SK-N-SH (cell line): ENCODE measurements around the gene NIPA2. TPM values are rescaled to one million over a fixed set of nuclear protein-coding genes. Genes with fewer than 3 reads are reported as not detected.

Source experiments
- CTCF ChIA-PET: fragments of 300-600, 350-600 bp; formaldehyde crosslinking; extraction: SDS; loops from one replicate; lab custom pipeline; 2021; lab: Yijun Ruan, JAX
- POLR2A ChIA-PET: fragments of 350-600 bp; sonication (Branson Sonifier 250); formaldehyde crosslinking; extraction: SDS; loops from one replicate; lab custom pipeline; 2020; ENCODE audit warnings: antibody characterized with exemption, inconsistent platforms; lab: Yijun Ruan, JAX
- DNase-seq: peaks from one replicate; pipeline ENCODE4 v3.0.0; 2012
- H2AFZ ChIP-seq: fragments of 200-600 bp; sonication (generic); 2 replicates; pipeline ENCODE4 v1.8.1; 2016; ENCODE audit warnings: antibody characterized with exemption, mild to moderate bottlenecking, low read depth
- H3F3A ChIP-seq: fragments of 200-600 bp; sonication (generic); replicated peaks from 2 replicates; pipeline ENCODE3; 2016; ENCODE audit warnings: antibody characterized with exemption, mild to moderate bottlenecking; ENCODE audit not compliant: insufficient read depth
- H3K27ac ChIP-seq, 2 experiments: fragments of 200-500 bp in 1 of 2; fragments of 200-600 bp in 1 of 2; sonication (Bioruptor generic) in 1 of 2; sonication (generic), shearing (Covaris generic) in 1 of 2; 2 replicates each; pipeline versions ENCODE4 v1.5.1 to v1.6.1; 2014 to 2016; ENCODE audit warnings: low read depth in 2 of 2, inconsistent platforms in 1 of 2, low read length in 1 of 2, mild to moderate bottlenecking in 1 of 2, mixed read lengths in 1 of 2
- H3K27me3 ChIP-seq: fragments of 200-600 bp; sonication (generic), shearing (Covaris generic); 2 replicates; pipeline ENCODE4 v1.6.1; 2016; ENCODE audit warnings: mixed run types; ENCODE audit not compliant: insufficient read depth
- H3K36me3 ChIP-seq, 2 experiments: fragments of 200-500 bp in 1 of 2; fragments of 200-600 bp in 1 of 2; sonication (Bioruptor generic) in 1 of 2; sonication (generic) in 1 of 2; replicated peaks in 1 of 2; 2 replicates each; pipeline versions ENCODE3 to v1.5.1; 2014 to 2016; ENCODE audit warnings: low read length in 1 of 2, mild to moderate bottlenecking in 1 of 2; ENCODE audit not compliant: insufficient read depth in 2 of 2, control insufficient read depth in 1 of 2
- H3K4me1 ChIP-seq, 2 experiments: fragments of 200-500 bp in 1 of 2; fragments of 200-600 bp in 1 of 2; sonication (Bioruptor generic) in 1 of 2; sonication (generic), shearing (Covaris generic) in 1 of 2; 2 replicates each; pipeline versions ENCODE4 v1.5.1 to v1.6.1; 2014 to 2016; ENCODE audit warnings: low read depth in 1 of 2, low read length in 1 of 2, mixed run types in 1 of 2; ENCODE audit not compliant: insufficient read depth in 2 of 2, control insufficient read depth in 1 of 2
- H3K4me2 ChIP-seq: fragments of 200-600 bp; sonication (generic), shearing (Covaris generic); 2 replicates; pipeline ENCODE4 v1.6.1; 2017; ENCODE audit warnings: mixed run types
- H3K4me3 ChIP-seq, 2 experiments: fragments of 200-500 bp in 1 of 2; fragments of 200-600 bp in 1 of 2; sonication (Bioruptor generic) in 1 of 2; sonication (generic), shearing (Covaris generic) in 1 of 2; 2 replicates each; pipeline versions ENCODE4 v1.5.1 to v1.8.1; 2014 to 2016; ENCODE audit warnings: low read depth in 2 of 2, inconsistent platforms in 1 of 2, low read length in 1 of 2, mild to moderate bottlenecking in 1 of 2, mixed read lengths in 1 of 2, moderate library complexity in 1 of 2
- H3K79me2 ChIP-seq: fragments of 200-600 bp; sonication (generic); 2 replicates; pipeline ENCODE4 v1.8.1; 2017; ENCODE audit warnings: mild to moderate bottlenecking; ENCODE audit not compliant: insufficient read depth
- H3K9ac ChIP-seq: fragments of 200-600 bp; sonication (generic); 2 replicates; pipeline ENCODE4 v1.6.1; 2017; ENCODE audit warnings: mixed run types
- H3K9me2 ChIP-seq: fragments of 200-600 bp; sonication (generic); 2 replicates; pipeline ENCODE4 v1.6.1; 2017; ENCODE audit warnings: mixed run types
- H3K9me3 ChIP-seq: fragments of 200-600 bp; sonication (generic); 2 replicates; pipeline ENCODE4 v1.6.1; 2017; ENCODE audit warnings: mixed run types, mild to moderate bottlenecking, moderate library complexity
- H4K20me1 ChIP-seq: fragments of 200-600 bp; sonication (generic); 2 replicates; pipeline ENCODE4 v1.6.1; 2017; ENCODE audit warnings: mild to moderate bottlenecking, mixed run types; ENCODE audit not compliant: insufficient read depth
- CHD2 ChIP-seq: fragments of 150-350 bp; IDR thresholded peaks from 2 replicates; pipeline ENCODE4 v1.6.1; 2018; ENCODE audit warnings: low read length; ENCODE audit not compliant: partially characterized antibody
- EZH2phosphoT487 ChIP-seq: fragments of 200-600 bp; sonication (generic); IDR thresholded peaks from 2 replicates; pipeline ENCODE4 v1.6.1; 2017; ENCODE audit warnings: low read depth, mixed run types, mild to moderate bottlenecking, antibody characterized with exemption, moderate library complexity, borderline replicate concordance
- FOXJ3 ChIP-seq: sonication (generic); formaldehyde crosslinking; IDR thresholded peaks from 2 replicates; pipeline ENCODE4 v1.5.1; 2020; ENCODE audit warnings: mild to moderate bottlenecking, missing genetic modification reagents
- FOXM1 ChIP-seq: IDR thresholded peaks from 2 replicates; pipeline ENCODE4 v1.4.0; 2012; ENCODE audit warnings: low read depth, mild to moderate bottlenecking
- GABPA ChIP-seq: IDR thresholded peaks from 2 replicates; pipeline ENCODE4 v1.4.0; 2012; ENCODE audit warnings: low read depth, mild to moderate bottlenecking
- GATA2 ChIP-seq: sonication (generic); formaldehyde crosslinking; IDR thresholded peaks from 2 replicates; pipeline ENCODE4 v1.5.0; 2020; ENCODE audit warnings: mild to moderate bottlenecking, missing genetic modification reagents
- MEF2A ChIP-seq: IDR thresholded peaks from 2 replicates; pipeline ENCODE4 v1.4.0; 2012; ENCODE audit warnings: low read depth, borderline replicate concordance
- MXI1 ChIP-seq: IDR thresholded peaks from 2 replicates; pipeline ENCODE4 v1.6.1; 2012; ENCODE audit warnings: mild to moderate bottlenecking, low read depth, low read length, improper control_type of control experiment
- NRF1 ChIP-seq: IDR thresholded peaks from 2 replicates; pipeline ENCODE4 v1.6.1; 2012; ENCODE audit warnings: low read depth, mild to moderate bottlenecking, low read length
- POLR2AphosphoS5 ChIP-seq: IDR thresholded peaks from 2 replicates; pipeline ENCODE4 v1.6.1; 2012; ENCODE audit warnings: low read depth, low read length
- RFX5 ChIP-seq: IDR thresholded peaks from 2 replicates; pipeline ENCODE4 v1.6.1; 2012; ENCODE audit warnings: mild to moderate bottlenecking, improper control_type of control experiment, low read length
- SIN3A ChIP-seq: IDR thresholded peaks from 2 replicates; pipeline ENCODE4 v1.6.1; 2012; ENCODE audit warnings: low read depth, mild to moderate bottlenecking, low read length, moderate library complexity, borderline replicate concordance
- TAF1 ChIP-seq: IDR thresholded peaks from 2 replicates; pipeline ENCODE4 v1.6.1; 2012; ENCODE audit warnings: low read depth, mild to moderate bottlenecking, low read length, moderate library complexity, borderline replicate concordance
- YY1 ChIP-seq: IDR thresholded peaks from 2 replicates; pipeline ENCODE4 v1.4.0; 2012; ENCODE audit warnings: low read depth, mild to moderate bottlenecking
- WGBS: methylation state at CpG from one replicate; pipeline ENCODE4 v1.1.6; 2017; ENCODE audit warnings: low lambda C conversion rate; 5-methylcytosine and 5-hydroxymethylcytosine counted together
- polyA plus RNA-seq, 3 experiments: library from polyadenylated mRNA; depleted of rRNA; stranded (reverse); fragments of >200 nt; gene quantifications; 2 replicates each; pipeline ENCODE4 v1.2.3, GENCODE V29; 2012
- TF ChIP-seq, protein P1 (sequence below): IDR thresholded peaks from 2 replicates; pipeline ENCODE4 v1.6.1; 2012; ENCODE audit warnings: mild to moderate bottlenecking, low read depth, low read length, moderate library complexity
- TF ChIP-seq, protein P2 (sequence below): IDR thresholded peaks from 2 replicates; pipeline ENCODE4; 2012
- TF ChIP-seq, protein P3 (sequence below): IDR thresholded peaks from 2 replicates; pipeline ENCODE4 v1.4.0; 2012; ENCODE audit warnings: low read depth
- TF ChIP-seq, protein P4 (sequence below): fragments of 150-350 bp; IDR thresholded peaks from 2 replicates; pipeline ENCODE4 v1.6.1; 2017; ENCODE audit warnings: antibody characterized with exemption, low read length, low read depth, borderline replicate concordance

The NIPA2 gene
- polyA plus RNA-seq, 1 of the 3 experiments (the other 2 are of a cell fraction) = 32.0 TPM

DNA sequence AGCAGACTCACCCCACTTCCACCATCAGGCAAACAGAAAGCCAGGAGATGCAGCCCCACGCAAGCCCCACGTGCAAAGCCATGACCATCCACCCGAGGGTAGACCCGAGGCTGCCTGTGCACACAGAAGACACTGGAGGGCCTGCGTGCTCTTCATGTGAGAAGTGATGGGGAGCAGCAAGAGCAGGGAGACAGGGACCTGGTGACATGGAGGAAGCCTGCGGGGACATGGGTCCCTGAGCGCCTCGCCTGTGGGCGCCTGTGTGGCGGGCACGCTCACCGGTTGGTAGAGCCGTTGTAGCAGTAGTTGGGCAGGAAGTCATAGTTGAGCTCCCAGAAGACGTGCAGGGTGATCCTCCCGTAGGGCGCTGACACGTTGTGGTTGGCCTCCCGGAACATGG, 65.0 kb downstream of the NIPA2 start:
- Histone ChIP-seq H3K9me2 (no peaks in the 10 kb centered on the region), H2AFZ (no peak overlapping the region), H3F3A (no peaks in the 10 kb centered on the region), H3K9ac (no peak overlapping the region), H3K27me3 (no peaks in the 10 kb centered on the region), H3K9me3 (no peaks in the 10 kb centered on the region), H3K4me2 (no peak overlapping the region), H3K4me3 (no peak overlapping the region), H3K4me1 (peaks cover 0 to 8% of the 10 kb centered on the region in 2 experiments; a peak in 1 of 4 replicates), H3K27ac (no peak overlapping the region), H3K79me2 (no peaks in the 10 kb centered on the region), H3K36me3 (peaks cover 11 to 49% of the 10 kb centered on the region in 2 experiments), H4K20me1 (no peaks in the 10 kb centered on the region)
- DNase-seq = no peak
- POLR2A ChIA-PET = no interaction called here
- TF ChIP-seq CHD2 = no peak
- no peak for TF ChIP-seq MEF2A
- no peak for TF ChIP-seq GATA2 (CRISPR knock-in tag)
- no peak for TF ChIP-seq FOXM1
- TF ChIP-seq EZH2phosphoT487 = no peak
- no peak for TF ChIP-seq FOXJ3 (CRISPR knock-in tag)
- TF ChIP-seq MXI1 = no peak
- TF ChIP-seq, protein P1, sequence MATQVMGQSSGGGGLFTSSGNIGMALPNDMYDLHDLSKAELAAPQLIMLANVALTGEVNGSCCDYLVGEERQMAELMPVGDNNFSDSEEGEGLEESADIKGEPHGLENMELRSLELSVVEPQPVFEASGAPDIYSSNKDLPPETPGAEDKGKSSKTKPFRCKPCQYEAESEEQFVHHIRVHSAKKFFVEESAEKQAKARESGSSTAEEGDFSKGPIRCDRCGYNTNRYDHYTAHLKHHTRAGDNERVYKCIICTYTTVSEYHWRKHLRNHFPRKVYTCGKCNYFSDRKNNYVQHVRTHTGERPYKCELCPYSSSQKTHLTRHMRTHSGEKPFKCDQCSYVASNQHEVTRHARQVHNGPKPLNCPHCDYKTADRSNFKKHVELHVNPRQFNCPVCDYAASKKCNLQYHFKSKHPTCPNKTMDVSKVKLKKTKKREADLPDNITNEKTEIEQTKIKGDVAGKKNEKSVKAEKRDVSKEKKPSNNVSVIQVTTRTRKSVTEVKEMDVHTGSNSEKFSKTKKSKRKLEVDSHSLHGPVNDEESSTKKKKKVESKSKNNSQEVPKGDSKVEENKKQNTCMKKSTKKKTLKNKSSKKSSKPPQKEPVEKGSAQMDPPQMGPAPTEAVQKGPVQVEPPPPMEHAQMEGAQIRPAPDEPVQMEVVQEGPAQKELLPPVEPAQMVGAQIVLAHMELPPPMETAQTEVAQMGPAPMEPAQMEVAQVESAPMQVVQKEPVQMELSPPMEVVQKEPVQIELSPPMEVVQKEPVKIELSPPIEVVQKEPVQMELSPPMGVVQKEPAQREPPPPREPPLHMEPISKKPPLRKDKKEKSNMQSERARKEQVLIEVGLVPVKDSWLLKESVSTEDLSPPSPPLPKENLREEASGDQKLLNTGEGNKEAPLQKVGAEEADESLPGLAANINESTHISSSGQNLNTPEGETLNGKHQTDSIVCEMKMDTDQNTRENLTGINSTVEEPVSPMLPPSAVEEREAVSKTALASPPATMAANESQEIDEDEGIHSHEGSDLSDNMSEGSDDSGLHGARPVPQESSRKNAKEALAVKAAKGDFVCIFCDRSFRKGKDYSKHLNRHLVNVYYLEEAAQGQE = no peak
- no peak for TF ChIP-seq TAF1
- CTCF ChIA-PET = no interaction called here
- 97% methylated on average over 16 of the region's 18 CpGs for WGBS

DNA sequence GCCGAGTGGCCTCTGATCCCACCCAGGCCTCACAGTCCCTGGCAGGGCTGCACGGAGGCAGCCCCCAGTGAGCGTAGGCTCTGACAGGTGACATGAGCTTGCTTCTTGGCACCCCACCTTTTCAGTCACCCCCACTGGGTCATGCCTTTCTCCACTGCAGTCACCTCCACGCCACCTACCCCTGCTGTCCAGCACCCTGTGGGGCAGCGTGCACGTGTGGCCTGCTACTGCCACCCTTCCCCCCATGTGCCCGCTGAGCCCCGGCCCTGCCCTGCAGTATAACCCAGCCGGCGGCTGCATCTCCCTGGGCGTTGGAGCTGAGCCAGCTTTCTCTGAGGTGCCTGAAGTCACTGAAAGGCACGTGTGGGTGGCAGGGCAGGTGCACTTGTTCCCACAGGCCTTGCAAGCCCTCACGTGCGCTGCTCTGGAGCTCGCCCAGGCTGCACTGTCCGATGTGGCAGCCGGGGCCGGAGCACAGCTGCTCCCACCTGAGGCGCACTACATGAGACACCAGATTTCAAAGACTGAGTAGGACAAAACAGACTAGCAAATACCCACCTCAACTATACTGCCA, 65.6 kb downstream of the NIPA2 start:
- Histone ChIP-seq H2AFZ (no peak overlapping the region), H3K9me3 (no peaks in the 10 kb centered on the region), H3K79me2 (no peaks in the 10 kb centered on the region), H3K4me2 (no peak overlapping the region), H4K20me1 (no peaks in the 10 kb centered on the region), H3K9me2 (no peaks in the 10 kb centered on the region), H3K4me3 (no peak overlapping the region), H3F3A (no peaks in the 10 kb centered on the region), H3K27me3 (no peaks in the 10 kb centered on the region), H3K9ac (no peak overlapping the region), H3K36me3 (peaks cover 14 to 55% of the 10 kb centered on the region in 2 experiments), H3K4me1 (peaks cover 0 to 8% of the 10 kb centered on the region in 2 experiments; a peak in 1 of 4 replicates), H3K27ac (no peak overlapping the region; a peak in 1 of 4 replicates)
- POLR2A ChIA-PET = no interaction called here
- CTCF ChIA-PET = no interaction called here
- TF ChIP-seq, protein P2, sequence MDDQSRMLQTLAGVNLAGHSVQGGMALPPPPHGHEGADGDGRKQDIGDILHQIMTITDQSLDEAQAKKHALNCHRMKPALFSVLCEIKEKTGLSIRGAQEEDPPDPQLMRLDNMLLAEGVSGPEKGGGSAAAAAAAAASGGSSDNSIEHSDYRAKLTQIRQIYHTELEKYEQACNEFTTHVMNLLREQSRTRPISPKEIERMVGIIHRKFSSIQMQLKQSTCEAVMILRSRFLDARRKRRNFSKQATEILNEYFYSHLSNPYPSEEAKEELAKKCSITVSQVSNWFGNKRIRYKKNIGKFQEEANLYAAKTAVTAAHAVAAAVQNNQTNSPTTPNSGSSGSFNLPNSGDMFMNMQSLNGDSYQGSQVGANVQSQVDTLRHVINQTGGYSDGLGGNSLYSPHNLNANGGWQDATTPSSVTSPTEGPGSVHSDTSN = no peak
- TF ChIP-seq NRF1 = no peak
- no peak for TF ChIP-seq YY1
- TF ChIP-seq MEF2A = no peak
- no peak for TF ChIP-seq POLR2AphosphoS5
- no peak for TF ChIP-seq TAF1
- no peak for TF ChIP-seq EZH2phosphoT487
- TF ChIP-seq GATA2 (CRISPR knock-in tag) = no peak
- TF ChIP-seq, protein P3, sequence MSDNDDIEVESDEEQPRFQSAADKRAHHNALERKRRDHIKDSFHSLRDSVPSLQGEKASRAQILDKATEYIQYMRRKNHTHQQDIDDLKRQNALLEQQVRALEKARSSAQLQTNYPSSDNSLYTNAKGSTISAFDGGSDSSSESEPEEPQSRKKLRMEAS = no peak
- TF ChIP-seq GABPA = no peak
- no peak for TF ChIP-seq MXI1
- TF ChIP-seq RFX5 = no peak
- TF ChIP-seq, protein P4, sequence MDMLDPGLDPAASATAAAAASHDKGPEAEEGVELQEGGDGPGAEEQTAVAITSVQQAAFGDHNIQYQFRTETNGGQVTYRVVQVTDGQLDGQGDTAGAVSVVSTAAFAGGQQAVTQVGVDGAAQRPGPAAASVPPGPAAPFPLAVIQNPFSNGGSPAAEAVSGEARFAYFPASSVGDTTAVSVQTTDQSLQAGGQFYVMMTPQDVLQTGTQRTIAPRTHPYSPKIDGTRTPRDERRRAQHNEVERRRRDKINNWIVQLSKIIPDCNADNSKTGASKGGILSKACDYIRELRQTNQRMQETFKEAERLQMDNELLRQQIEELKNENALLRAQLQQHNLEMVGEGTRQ = no peak
- no peak for TF ChIP-seq SIN3A
- no peak for DNase-seq
- WGBS = 90% methylated on average over 11 of the region's 19 CpGs
